HepG2 (cell line): ENCODE measurements around the gene CAVIN2. TPM values are rescaled to one million over a fixed set of nuclear protein-coding genes. Genes with fewer than 3 reads are reported as not detected.
A peak's percentile ranks its signal among the peaks of the same experiment; 100 is the strongest.

ENCODE experiments used
- ARNT2 ChIP-seq: sonication (generic); formaldehyde crosslinking; IDR thresholded peaks from 2 replicates; pipeline ENCODE4 v1.8.0; 2022; ENCODE audit warnings: mild to moderate bottlenecking, low read depth, missing genetic modification reagents, moderate library complexity
- CEBPG ChIP-seq: IDR thresholded peaks from 2 replicates; pipeline ENCODE4 v1.6.1; 2016
- CHCHD3 ChIP-seq: sonication (generic); formaldehyde crosslinking; IDR thresholded peaks from 2 replicates; pipeline ENCODE4 v1.8.0; 2022; ENCODE audit warnings: mild to moderate bottlenecking, missing genetic modification reagents, moderate library complexity
- DNMT1 ChIP-seq: sonication (generic); formaldehyde crosslinking; IDR thresholded peaks from 2 replicates; pipeline ENCODE4 v1.5.1; 2020; ENCODE audit warnings: mild to moderate bottlenecking, missing genetic modification reagents
- ERF ChIP-seq: IDR thresholded peaks from 2 replicates; pipeline ENCODE4 v1.6.1; 2018; ENCODE audit warnings: missing biosample characterization, missing genetic modification reagents
- HES4 ChIP-seq: sonication (generic); formaldehyde crosslinking; IDR thresholded peaks from 2 replicates; pipeline ENCODE4 v1.9.0; 2021; ENCODE audit warnings: mild to moderate bottlenecking, missing genetic modification reagents, borderline replicate concordance
- KAT7 ChIP-seq: IDR thresholded peaks from 2 replicates; pipeline ENCODE4 v1.6.1; 2018; ENCODE audit warnings: borderline replicate concordance, missing compliant biosample characterization
- KDM1A ChIP-seq: IDR thresholded peaks from 2 replicates; pipeline ENCODE4 v1.6.1; 2016; ENCODE audit warnings: missing compliant biosample characterization
- MAFK ChIP-seq, 2 experiments: IDR thresholded peaks in 1 of 2; conservative IDR thresholded peaks in 1 of 2; 2 replicates each; pipeline ENCODE4 v1.6.1; 2011; ENCODE audit warnings: improper control_type of control experiment in 2 of 2, low read length in 2 of 2
- MAZ ChIP-seq, 2 experiments: sonication (generic) in 1 of 2; formaldehyde crosslinking in 1 of 2; IDR thresholded peaks; 2 replicates each; pipeline versions ENCODE4 v1.5.0 to v1.6.1; 2012 to 2020; ENCODE audit warnings: low read depth in 2 of 2, mild to moderate bottlenecking in 2 of 2, borderline replicate concordance in 1 of 2, improper control_type of control experiment in 1 of 2, low read length in 1 of 2, missing genetic modification reagents in 1 of 2, moderate library complexity in 1 of 2
- NFYC ChIP-seq: IDR thresholded peaks from 2 replicates; pipeline ENCODE4 v1.6.1; 2016; ENCODE audit warnings: missing genetic modification reagents, missing compliant biosample characterization
- PPARG ChIP-seq: conservative IDR thresholded peaks from 2 replicates; pipeline ENCODE4 v1.6.1; 2016; ENCODE audit warnings: missing biosample characterization, missing genetic modification reagents
- RFX3 ChIP-seq: IDR thresholded peaks from 2 replicates; pipeline ENCODE4 v1.6.1; 2016; ENCODE audit warnings: missing biosample characterization, missing genetic modification reagents
- TCF7L2 ChIP-seq: IDR thresholded peaks from 2 replicates; pipeline ENCODE4 v1.6.1; 2011; ENCODE audit warnings: mild to moderate bottlenecking, low read depth, low read length, moderate library complexity
- ZC3H13 ChIP-seq: sonication (generic); formaldehyde crosslinking; IDR thresholded peaks from 2 replicates; pipeline ENCODE4 v1.8.1; 2023; ENCODE audit warnings: mild to moderate bottlenecking, missing genetic modification reagents, moderate library complexity
- ZNF709 ChIP-seq: sonication (generic); formaldehyde crosslinking; IDR thresholded peaks from 2 replicates; pipeline ENCODE4 v1.5.0; 2020; ENCODE audit warnings: mild to moderate bottlenecking, missing genetic modification reagents
- ZNF883 ChIP-seq: sonication (generic); formaldehyde crosslinking; IDR thresholded peaks from 2 replicates; pipeline ENCODE4 v1.5.1; 2020; ENCODE audit warnings: mild to moderate bottlenecking, missing genetic modification reagents; ENCODE audit errors: not compliant biosample characterization
- polyA plus RNA-seq, 8 experiments: library from polyadenylated mRNA; depleted of rRNA in 3 of 8; stranded (reverse) in 7 of 8; unstranded in 1 of 8; fragments of >200 nt; fragmentation: Illumina TruSeq in 4 of 8; extraction: Trizol in 4 of 8; gene quantifications; 2 replicates each; pipeline versions ENCODE4 v1.2.1 to v1.2.3, GENCODE V29; 2011 to 2016; ENCODE audit warnings: low read depth in 4 of 8, missing spikeins in 1 of 8, mixed read lengths in 1 of 8; ENCODE audit not compliant: insufficient read depth in 1 of 8
- total RNA-seq, 5 experiments: library from RNA; depleted of rRNA; stranded (reverse); fragments of >200 nt; fragmentation: Illumina TruSeq; extraction: Trizol; gene quantifications; 2 replicates each; pipeline ENCODE4 v1.2.3, GENCODE V29; 2016; ENCODE audit warnings: low read depth in 1 of 5
- TF ChIP-seq, protein P1 (sequence below): sonication (generic); formaldehyde crosslinking; IDR thresholded peaks from 2 replicates; pipeline ENCODE4 v1.8.1; 2023; ENCODE audit warnings: mild to moderate bottlenecking, missing genetic modification reagents
- TF ChIP-seq, protein P2 (sequence below): sonication (generic); formaldehyde crosslinking; IDR thresholded peaks from 2 replicates; pipeline ENCODE4 v1.8.1; 2023; ENCODE audit warnings: mild to moderate bottlenecking, missing genetic modification reagents, borderline replicate concordance
- TF ChIP-seq, protein P3 (sequence below): sonication (generic); formaldehyde crosslinking; IDR thresholded peaks from 2 replicates; pipeline ENCODE4 v1.8.0; 2022; ENCODE audit warnings: missing genetic modification reagents, mild to moderate bottlenecking, borderline replicate concordance
- TF ChIP-seq, protein P4 (sequence below): sonication (generic); formaldehyde crosslinking; IDR thresholded peaks from 2 replicates; pipeline ENCODE4 v1.4.0; 2020; ENCODE audit warnings: missing genetic modification reagents
- TF ChIP-seq, protein P5 (sequence below): IDR thresholded peaks from 2 replicates; pipeline ENCODE4 v1.6.1; 2016; ENCODE audit warnings: missing genetic modification reagents, missing compliant biosample characterization

Gene CAVIN2
- total and polyA plus RNA-seq, 2 of the 13 experiments (the other 11 are each of a cell fraction or from before 2014, with no cell fraction given) = 7.6 to 38.8 TPM

DNA sequence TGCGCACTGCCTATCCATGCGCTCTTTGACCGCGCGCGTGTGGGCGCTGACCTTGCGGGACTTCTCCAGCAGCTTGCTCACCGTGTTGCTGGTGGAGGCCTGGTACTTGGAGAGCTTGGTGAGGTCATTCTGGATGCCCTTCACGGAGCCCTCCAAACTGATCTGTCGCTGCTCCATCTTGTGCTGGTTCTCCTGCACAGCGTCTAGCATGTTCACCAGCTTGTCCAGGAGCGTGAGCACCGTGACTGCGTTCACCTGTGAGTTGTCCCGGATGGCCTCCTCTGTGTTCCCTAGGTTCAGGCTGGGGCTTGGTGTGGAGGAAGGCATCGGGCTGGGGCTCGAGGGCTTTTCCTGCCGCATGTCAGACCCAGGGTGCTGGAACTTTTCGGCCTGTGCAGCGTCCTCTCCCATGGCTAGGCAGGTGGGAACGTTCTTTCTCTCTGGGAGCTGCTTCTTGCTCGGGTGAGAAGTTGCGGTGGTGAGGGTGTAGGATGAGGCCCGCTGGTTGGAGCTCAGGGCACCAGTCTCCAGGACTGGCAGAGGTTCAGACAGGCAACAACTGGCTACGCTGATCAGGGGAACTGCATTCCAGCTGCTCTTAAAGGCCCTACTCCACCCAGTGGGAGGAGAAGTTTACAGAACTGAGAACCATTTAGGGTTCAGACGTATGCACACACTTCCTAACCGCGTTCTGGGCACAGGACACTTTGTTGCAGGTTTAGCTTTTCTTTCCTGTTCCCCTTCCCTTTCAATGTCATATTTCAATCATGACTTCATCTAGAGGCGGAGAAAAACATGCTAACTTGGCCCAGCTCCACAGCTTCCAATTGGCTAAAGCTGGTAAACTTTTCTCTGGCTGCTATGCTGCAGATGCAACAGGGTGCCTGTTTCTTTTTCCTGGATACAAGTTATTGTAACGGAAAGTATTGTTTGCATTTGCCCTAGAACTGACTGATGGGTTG lies at the start of gene CAVIN2 (continued):
- TF ChIP-seq, protein P1, sequence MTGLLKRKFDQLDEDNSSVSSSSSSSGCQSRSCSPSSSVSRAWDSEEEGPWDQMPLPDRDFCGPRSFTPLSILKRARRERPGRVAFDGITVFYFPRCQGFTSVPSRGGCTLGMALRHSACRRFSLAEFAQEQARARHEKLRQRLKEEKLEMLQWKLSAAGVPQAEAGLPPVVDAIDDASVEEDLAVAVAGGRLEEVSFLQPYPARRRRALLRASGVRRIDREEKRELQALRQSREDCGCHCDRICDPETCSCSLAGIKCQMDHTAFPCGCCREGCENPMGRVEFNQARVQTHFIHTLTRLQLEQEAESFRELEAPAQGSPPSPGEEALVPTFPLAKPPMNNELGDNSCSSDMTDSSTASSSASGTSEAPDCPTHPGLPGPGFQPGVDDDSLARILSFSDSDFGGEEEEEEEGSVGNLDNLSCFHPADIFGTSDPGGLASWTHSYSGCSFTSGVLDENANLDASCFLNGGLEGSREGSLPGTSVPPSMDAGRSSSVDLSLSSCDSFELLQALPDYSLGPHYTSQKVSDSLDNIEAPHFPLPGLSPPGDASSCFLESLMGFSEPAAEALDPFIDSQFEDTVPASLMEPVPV (CRISPR knock-in tag) = peak; percentile 70; the same call in 1 of the 2 replicates
- TF ChIP-seq ZNF709 (CRISPR knock-in tag) (no peak; the same call in 1 of the 2 replicates), ERF (CRISPR knock-in tag) (peak; percentile 7; the same call in 1 of the 2 replicates), KAT7 (peak; percentile 27), HES4 (0 out of 2 replicates have a peak, but pooled peaks have one; percentile 20), RFX3 (0 out of 2 replicates have a peak, but pooled peaks have one; percentile 12), KDM1A (no peak), ZC3H13 (peak; percentile 63), DNMT1 (peak; percentile 15; the same call in 1 of the 2 replicates), MAZ (IDR thresholded peaks at IDR 0.05; ENCODE audit: borderline replicate concordance, low read depth, low read length) (no peak), MAZ (CRISPR knock-in tag; IDR thresholded peaks at IDR 0.05; ENCODE audit: low read depth) (peak; percentile 59; the same call in 1 of the 2 replicates), NFYC (peak; percentile 66), TCF7L2 (no peak), CEBPG (CRISPR knock-in tag) (no peak; the same call in 1 of the 2 replicates), ZNF883 (CRISPR knock-in tag) (peak; percentile 77), MAFK (conservative IDR thresholded peaks at IDR 0.05 in 1 of 2, IDR thresholded peaks at IDR 0.05 in 1 of 2; ENCODE audit: low read length in 2 of 2) (no peak), ARNT2 (CRISPR knock-in tag) (no peak), PPARG (peak; percentile 44; the same call in 1 of the 2 replicates), CHCHD3 (CRISPR knock-in tag) (no peak)
- TF ChIP-seq, protein P2, sequence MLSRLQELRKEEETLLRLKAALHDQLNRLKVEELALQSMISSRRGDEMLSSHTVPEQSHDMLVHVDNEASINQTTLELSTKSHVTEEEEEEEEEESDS = 0 out of 2 replicates have a peak, but pooled peaks have one; percentile 37
- TF ChIP-seq, protein P3, sequence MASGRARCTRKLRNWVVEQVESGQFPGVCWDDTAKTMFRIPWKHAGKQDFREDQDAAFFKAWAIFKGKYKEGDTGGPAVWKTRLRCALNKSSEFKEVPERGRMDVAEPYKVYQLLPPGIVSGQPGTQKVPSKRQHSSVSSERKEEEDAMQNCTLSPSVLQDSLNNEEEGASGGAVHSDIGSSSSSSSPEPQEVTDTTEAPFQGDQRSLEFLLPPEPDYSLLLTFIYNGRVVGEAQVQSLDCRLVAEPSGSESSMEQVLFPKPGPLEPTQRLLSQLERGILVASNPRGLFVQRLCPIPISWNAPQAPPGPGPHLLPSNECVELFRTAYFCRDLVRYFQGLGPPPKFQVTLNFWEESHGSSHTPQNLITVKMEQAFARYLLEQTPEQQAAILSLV (CRISPR knock-in tag) = no peak
- TF ChIP-seq, protein P4, sequence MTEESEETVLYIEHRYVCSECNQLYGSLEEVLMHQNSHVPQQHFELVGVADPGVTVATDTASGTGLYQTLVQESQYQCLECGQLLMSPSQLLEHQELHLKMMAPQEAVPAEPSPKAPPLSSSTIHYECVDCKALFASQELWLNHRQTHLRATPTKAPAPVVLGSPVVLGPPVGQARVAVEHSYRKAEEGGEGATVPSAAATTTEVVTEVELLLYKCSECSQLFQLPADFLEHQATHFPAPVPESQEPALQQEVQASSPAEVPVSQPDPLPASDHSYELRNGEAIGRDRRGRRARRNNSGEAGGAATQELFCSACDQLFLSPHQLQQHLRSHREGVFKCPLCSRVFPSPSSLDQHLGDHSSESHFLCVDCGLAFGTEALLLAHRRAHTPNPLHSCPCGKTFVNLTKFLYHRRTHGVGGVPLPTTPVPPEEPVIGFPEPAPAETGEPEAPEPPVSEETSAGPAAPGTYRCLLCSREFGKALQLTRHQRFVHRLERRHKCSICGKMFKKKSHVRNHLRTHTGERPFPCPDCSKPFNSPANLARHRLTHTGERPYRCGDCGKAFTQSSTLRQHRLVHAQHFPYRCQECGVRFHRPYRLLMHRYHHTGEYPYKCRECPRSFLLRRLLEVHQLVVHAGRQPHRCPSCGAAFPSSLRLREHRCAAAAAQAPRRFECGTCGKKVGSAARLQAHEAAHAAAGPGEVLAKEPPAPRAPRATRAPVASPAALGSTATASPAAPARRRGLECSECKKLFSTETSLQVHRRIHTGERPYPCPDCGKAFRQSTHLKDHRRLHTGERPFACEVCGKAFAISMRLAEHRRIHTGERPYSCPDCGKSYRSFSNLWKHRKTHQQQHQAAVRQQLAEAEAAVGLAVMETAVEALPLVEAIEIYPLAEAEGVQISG (CRISPR knock-in tag) = peak; percentile 16; the same call in 1 of the 2 replicates
- TF ChIP-seq, protein P5, sequence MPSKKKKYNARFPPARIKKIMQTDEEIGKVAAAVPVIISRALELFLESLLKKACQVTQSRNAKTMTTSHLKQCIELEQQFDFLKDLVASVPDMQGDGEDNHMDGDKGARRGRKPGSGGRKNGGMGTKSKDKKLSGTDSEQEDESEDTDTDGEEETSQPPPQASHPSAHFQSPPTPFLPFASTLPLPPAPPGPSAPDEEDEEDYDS (CRISPR knock-in tag) = peak; percentile 94
